ENCODE results near the gene BMPR1B.

GRCh38 chr4:94917146-94917545 lies 159.4 kb downstream of the BMPR1B start:
- TF ChIP-seq POLR2A (IDR thresholded peaks at IDR 0.05) (no peak), CTCF (IDR thresholded peaks at IDR 0.05) (no peak)

Data from prostate gland (tissue), 2 donors.